GM20431 (cell line): ENCODE data around the gene NCEH1.
"Not testable (repeated sequence)": the region's sequence is repeated elsewhere in the genome, so short reads cannot be mapped to it uniquely, and the experiment has no call there.

Experiments used
- in situ Hi-C: fragments of 300-500 bp; cut with MseI, MboI; formaldehyde crosslinking; loops from one replicate; pipeline ENCODE4 v1.15.0; 2020; ENCODE audit warnings: low sequenced_read_pairs; ENCODE audit not compliant: unreplicated experiment

NCEH1 gene

GRCh38 chr3:172710664-172711453, at the start of gene NCEH1:
TSS of gene NCEH1 (minus strand) at chr3:172711067. CDS start at chr3:172710984, 83 bp downstream.
- in situ Hi-C loops: no loop called here

GRCh38 chr3:172760416-172760815, 49.5 kb upstream of the NCEH1 start:
- in situ Hi-C loops: not testable (repeated sequence)

- in situ Hi-C loops: no loop called here
These were observed 42.3 kb upstream of the NCEH1 start for GRCh38 chr3:172753125-172753524.

DNA sequence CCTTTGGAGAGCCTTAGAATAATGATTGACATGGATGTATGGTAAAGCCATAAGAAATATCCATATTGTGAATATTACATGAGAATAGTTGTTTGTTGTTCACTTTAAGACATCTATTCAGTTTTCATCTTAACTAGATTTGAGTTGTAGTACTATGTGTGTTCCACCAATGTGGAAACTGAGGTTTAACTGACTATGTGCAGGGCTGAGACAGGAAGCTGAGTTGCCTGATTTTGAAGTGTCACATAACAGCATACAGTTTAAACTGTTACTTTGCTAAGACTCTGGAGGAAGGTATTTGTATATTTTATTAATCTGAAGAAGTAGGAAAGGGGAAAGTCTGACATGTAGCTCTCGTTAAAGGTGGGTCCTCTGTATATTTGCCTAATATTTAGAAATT, 41.8 kb upstream of the NCEH1 start:
- in situ Hi-C loops: no loop called here

DNA sequence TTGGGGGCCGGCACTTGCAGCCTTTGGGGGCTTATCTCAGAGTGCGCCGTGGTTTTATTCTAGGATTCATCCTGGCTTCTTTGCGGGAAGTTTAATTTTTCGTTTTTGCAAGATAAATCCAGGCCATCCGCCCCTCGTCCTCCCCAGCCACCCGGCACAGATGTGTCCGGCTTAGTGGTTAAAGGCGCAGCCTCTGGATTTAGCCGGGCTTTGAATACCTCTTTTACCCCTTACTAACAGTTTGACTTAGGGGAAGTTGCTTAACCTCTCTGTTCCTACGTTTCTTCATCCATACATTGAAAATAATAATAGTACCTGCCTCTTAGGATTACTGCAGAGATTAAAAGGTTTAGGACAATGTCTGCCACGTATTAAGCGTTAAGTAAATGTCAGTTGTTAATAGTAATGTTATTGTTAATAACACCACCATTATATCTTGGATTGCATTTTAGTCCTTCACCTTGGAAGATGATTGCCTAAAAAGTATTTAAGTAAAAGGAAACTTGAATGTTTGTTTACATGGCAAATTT, 40.4 kb upstream of the NCEH1 start:
- in situ Hi-C loops: no loop called here

GRCh38 chr3:172750368-172751174, 39.7 kb upstream of the NCEH1 start, which contains the start of gene ECT2:
TSS of gene ECT2 (plus strand) at chr3:172750726. CDS start at chr3:172754531, 3,805 bp downstream.
- in situ Hi-C loops: no loop called here

DNA sequence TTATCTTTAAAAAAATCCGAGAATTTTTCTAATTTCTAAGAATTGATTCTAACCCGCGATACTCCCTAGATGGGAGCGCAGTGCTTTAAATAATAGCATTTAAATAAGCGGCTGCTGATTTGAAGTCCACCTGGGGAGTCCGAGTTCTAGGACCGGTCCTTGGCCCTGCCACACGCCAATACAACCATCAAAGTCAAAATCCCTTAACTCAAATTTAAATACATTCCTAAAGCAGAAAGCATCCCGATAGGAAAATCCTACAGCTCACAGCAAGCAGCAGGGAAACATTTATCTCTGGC, 39.2 kb upstream of the NCEH1 start:
- in situ Hi-C loops: no loop called here

DNA sequence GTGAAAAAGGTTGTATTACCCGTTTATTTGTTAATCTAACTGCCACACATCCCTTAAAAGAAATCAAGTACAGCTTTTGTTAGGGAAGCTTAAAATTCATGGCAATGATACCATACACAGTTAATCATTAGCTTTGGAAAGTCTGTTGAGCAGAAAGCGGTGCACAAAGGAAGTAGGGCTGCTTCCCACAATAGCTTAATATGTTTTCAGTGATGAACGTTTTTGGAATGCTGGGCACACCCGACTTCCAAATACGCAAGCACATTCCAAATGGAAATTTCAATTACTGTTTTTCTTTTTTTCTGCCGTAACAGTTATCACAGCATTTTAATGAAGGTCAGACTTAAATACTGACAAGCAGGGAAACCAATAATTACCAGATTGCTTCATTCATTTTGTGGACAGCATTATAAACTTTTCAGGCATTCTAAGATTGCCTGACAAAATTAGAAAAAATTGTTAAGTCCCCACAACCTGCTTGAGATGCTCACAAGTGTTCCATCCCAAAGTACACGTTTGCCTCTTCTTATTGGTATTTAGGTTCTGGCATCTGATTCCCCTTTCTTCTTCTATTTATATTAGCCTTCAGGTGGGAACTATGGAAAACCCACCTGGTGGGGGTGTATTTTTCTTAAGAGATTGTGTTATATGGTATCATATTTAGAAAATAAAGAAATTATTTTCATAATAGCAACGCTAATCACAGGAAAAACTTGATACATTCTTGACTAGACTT, 38.5 kb upstream of the NCEH1 start:
- in situ Hi-C loops: no loop called here

- in situ Hi-C loops: no loop called here
These were observed 35.6 kb upstream of the NCEH1 start for GRCh38 chr3:172746475-172746874.

DNA sequence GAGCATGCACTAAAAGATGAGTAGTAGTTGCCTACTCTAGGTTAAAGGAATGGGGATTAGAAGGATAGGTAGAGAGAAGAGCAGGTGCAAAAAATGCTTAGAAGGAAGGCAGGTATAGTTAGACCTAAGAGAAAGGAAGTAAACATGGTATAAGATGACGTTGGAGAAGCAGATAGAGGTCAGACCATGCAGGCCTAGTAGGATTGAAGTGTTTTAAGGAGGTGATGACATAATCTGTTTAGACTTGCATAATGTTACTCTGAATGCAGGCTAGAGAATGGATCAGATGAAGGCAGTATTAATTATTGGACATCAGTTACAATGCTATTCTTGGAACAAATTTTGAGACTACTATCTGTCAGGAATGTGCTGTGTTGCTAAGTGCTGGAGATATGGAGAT, 28.6 kb upstream of the NCEH1 start:
- in situ Hi-C loops: no loop called here

DNA sequence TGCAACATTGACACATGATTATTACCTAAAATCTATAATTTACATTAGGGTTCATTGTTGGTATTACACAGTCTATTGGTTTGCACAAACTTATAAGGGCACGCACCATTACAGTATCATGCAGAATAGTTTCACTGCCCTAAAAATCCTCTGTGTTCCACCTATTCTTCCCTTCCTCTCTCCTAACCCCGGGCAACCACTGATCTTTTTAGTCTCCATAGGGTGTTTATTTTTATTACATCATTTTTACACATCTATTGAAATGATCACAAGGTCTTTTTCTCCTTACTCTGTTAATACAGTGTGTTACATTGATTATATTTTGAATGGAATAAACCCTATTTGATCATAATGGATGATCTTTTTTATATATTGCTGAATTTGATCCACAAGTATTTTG, 24.1 kb upstream of the NCEH1 start:
- in situ Hi-C loops: no loop called here

GRCh38 chr3:172726380-172726779, 15.5 kb upstream of the NCEH1 start:
- in situ Hi-C loops: no loop called here

DNA sequence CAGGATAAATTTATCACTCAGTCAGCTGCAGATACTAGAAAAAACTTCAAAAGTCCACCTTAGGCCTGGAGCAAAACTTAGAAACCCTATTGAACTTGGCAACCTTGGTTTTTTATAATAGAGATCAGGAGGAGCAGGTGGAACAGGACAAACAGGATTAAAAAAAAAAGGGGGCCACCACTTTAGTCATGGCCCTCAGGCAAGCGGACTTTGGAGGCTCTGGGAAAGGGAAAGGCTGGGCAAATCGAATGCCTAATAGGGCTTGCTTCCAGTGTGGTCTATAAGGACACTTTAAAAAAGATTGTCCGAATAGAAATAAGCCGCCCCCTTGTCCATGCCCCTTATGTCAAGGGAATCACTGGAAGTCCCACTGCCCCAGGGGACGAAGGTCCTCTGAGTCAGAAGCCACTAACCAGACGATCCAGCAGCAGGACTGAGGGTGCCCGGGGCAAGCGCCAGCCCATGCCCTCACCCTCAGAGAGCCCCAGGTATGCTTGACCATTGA, 11.7 kb upstream of the NCEH1 start:
- in situ Hi-C loops: not testable (repeated sequence)

GRCh38 chr3:172717493-172718088, 6.7 kb upstream of the NCEH1 start:
- in situ Hi-C loops: no loop called here

DNA sequence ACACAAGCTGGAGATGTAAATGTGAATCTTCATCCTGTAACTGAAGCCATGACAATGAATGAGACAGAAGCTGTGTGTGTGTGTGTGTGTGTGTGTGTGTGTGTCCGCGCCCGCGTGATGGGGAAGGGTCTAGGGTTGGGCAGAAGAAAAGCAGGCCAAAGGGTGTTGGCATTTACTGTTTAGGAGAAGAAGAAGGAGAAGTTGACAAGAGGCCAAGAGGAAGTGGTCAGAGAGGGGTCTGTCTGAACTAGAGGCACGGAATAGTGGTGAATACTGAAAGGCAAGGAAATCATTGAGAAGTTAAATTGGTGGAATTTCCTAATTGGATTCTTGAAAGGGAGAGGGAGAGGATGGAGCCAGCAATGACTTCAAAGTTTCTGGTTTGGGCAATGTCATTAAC, 5.6 kb upstream of the NCEH1 start:
- in situ Hi-C loops: no loop called here

GRCh38 chr3:172713316-172713715, 2.4 kb upstream of the NCEH1 start:
- in situ Hi-C loops: no loop called here

- in situ Hi-C loops: no loop called here
These were observed 558 bp upstream of the NCEH1 start for GRCh38 chr3:172711454-172711795.

GRCh38 chr3:172709774-172710663, 848 bp downstream of the NCEH1 start:
- in situ Hi-C loops: no loop called here
